ENCODE results near the gene NF1.

Gene NF1

GRCh38 chr17:31414550-31414918 lies 319.8 kb downstream of the NF1 start:
- DNase-seq = no peak

- DNase-seq = no peak
These were observed 320.3 kb downstream of the NF1 start for GRCh38 chr17:31415004-31415454.

- no peak for DNase-seq
These were observed 321.1 kb downstream of the NF1 start for GRCh38 chr17:31415640-31416502.

DNA sequence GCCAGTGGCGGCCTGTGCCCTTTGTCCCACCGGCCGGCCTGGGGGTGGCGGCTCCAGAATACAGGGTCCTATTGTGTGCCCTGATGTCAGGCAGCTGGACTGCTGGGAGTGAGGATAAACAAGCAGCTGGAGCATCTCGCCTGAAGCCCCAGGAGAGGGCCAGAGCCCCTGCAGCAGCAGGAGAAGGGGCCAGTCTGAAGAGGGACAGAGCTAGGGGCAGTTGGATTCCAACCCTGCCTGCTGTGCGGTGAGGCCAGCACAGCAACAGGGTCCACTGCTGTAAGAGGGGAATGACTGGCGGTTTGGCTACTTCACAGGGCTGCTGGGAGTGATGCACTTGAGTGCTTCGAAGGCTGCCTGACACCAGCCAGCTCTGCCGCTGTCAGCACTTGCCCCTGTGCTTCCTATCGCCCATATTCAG lies 321.7 kb downstream of the NF1 start:
- no peak for DNase-seq

DNA sequence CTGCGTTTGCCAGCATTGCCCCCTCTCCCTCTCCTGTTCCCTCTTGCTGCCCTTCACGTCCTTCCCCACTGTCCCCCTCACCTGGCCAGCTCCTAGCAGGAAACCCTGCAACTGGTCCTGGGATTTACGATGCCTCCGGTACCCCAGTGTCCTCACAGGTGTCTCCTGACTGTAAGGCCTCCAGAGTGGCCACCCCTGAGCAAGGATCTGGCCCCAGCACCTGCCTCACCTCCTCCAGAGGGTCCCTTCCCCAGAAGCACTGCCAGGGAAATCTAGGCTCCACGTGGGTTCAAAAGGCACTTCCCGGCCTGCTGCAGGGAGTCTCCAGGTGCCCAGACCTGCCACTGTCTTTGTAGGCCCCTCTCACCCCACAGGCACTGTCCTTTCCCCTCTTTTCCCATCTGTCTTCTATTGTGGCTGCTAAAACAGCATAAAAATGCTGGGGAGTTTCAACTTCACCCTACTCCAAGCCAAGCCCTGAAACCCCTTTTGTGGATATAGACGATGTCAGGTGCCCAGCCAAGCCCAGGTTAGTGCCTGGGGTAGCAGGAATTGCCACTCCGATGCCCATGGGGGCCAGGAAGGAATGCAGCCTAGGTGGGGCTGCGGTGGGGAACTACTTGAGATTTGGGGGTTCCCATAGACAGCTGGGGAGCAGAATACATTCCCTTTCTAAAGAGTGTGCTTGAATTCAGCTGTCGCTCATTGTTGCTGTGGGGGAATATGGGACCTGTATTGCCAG lies 322.4 kb downstream of the NF1 start:
- DNase-seq = no peak

- no peak for DNase-seq
These were observed 324.1 kb downstream of the NF1 start for GRCh38 chr17:31418773-31419350.

GRCh38 chr17:31422443-31422842 lies 327.7 kb downstream of the NF1 start:
- DNase-seq = no peak

GRCh38 chr17:31424944-31425281 lies 330.1 kb downstream of the NF1 start:
- no peak for DNase-seq

- no peak for DNase-seq
These were observed 330.7 kb downstream of the NF1 start for GRCh38 chr17:31425282-31426040.
